GM21526 (cell line): ENCODE results near the gene MEGF6.

Experiments
- ATAC-seq: cut with Tn5 transposase; IDR thresholded peaks from one replicate; pipeline ENCODE4 v1.9.1; 2021; ENCODE audit warnings: moderate library complexity; ENCODE audit not compliant: unreplicated experiment, low FRiP score

The MEGF6 gene

DNA sequence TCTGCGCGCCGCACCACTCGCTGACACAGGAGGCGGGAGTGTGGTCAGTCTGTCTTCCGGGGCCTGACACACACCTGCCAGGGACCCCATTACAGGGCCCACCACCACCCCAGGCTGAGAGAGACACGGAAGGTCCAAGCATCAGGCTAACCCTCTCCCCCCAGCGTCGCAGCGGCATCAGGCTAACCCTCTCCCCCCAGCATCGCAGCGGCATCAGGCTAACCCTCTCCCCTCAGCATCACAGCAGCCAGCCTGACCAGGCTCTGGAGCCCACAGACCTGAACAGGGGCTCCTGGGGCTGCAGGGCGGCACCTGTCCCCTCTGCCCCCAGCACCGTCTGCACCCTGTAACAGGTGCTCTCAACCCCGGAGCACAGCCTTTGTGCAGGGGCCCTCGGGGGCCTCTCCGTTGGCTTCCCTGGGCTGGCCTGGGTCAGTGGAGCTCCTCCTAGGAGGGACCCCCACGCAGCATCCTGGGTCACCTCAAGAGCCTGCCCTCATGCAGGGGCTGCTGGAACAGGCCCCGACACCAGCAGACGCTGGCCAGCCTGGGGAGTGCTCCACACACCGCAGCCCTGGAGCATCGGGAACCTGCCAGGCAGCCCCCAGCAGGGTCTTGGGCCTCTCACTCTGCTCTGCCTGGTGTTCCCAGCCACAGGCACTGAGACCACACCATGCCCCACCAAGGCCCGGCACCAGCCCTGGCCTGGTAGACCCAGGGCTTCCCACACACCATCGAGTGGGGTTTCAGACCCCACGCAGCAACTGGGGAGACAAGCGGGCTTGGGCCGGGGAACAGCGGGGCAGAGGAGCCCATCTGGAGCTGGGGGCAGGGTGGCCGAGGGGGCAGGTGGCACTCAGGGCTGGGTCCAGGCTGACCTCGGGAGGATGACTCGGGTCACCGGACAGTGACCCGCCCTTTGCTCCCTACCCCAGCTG is 67.0 kb downstream of the MEGF6 start:
- no peak for ATAC-seq

- no peak for ATAC-seq
Observed at GRCh38 chr1:3543076-3544039, 68.0 kb downstream of the MEGF6 start.

- ATAC-seq = no peak
Observed at GRCh38 chr1:3542676-3543075, 68.6 kb downstream of the MEGF6 start.

GRCh38 chr1:3541936-3542335 is 69.4 kb downstream of the MEGF6 start:
- no peak for ATAC-seq

DNA sequence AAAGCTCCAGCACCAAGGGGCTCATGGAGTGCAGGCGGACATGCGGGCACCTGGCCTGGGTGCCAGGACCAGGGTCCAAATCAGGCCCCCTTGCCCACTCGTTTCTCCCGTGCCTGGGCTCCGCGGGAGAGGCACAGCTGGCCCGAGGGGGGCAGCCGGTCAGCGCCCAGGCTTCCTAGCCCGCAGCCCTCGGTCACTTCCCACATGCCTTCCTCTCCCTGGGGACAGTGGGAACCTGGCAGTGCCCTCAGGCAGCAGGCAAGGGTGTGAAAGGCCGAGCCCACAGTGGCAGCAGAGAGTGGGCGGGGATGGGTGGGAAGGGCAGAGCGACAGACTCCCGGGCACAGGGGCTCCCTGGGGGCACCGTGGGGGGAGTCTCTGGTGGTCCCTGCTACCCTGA is 69.8 kb downstream of the MEGF6 start:
- no peak for ATAC-seq

DNA sequence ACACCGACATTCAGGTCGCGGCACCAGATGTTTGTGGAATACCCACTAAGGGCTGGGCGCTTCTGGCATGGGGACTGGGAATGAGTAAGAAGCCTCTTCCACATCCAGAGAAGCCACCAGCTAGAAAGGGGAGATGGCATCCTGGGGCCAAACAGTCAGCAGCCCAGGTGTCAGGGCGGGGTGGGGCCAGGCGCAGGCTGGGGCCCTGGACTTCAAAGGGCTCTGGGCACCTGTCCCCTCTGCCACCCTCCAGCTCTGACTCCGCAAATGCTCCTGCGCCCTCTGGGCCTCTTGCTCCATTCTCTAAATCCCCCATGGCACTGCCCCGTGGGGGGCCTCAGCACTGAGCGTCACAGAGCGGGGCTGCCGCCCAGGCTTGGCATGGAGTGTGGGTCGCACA is 70.4 kb downstream of the MEGF6 start:
- ATAC-seq = no peak

DNA sequence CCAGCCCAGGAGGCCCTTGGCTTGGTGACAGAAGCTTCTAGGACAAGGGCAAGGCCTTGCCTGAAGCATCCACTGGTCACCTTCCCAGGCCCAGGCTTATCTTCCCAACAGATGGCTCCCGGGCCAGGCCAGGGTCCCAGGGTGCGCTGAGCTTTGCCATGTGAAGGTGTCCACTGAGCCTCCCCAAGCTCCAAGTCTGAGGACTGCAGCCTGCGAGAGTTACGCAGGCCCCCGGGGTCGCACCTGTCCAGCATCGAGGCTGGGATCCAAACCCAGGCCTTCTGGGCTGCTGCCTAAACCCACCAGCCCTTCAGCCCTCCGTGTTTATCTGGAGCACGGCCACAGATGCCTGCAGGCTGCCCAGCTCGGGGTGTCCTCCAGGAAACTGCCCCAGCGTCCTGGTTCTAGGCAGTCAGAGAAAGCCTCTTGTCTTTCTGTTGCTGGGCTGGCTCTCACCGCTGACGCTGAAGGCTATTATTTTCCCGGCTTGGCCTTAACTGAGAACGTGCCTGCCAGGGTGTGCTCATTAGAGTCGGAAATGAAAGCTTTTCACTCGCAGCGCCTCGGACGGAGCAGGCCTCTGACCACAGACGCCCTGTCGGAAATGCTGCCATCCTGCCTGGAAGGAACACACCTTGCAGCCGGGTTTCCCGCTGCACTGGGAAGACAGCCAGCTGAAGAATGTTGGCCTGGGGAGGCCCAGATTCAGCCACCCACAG is 71.4 kb downstream of the MEGF6 start:
- ATAC-seq = no peak

- ATAC-seq = no peak
Observed at GRCh38 chr1:3537359-3537758, 73.9 kb downstream of the MEGF6 start.

GRCh38 chr1:3536420-3537195 is 74.7 kb downstream of the MEGF6 start:
- ATAC-seq = no peak

GRCh38 chr1:3535732-3536131 is 75.6 kb downstream of the MEGF6 start:
- ATAC-seq = no peak

GRCh38 chr1:3534803-3535637 is 76.3 kb downstream of the MEGF6 start:
- no peak for ATAC-seq

GRCh38 chr1:3533067-3534048 is 78.0 kb downstream of the MEGF6 start:
- ATAC-seq = no peak

- ATAC-seq = no peak
Observed at GRCh38 chr1:3531928-3532327, 79.4 kb downstream of the MEGF6 start.

DNA sequence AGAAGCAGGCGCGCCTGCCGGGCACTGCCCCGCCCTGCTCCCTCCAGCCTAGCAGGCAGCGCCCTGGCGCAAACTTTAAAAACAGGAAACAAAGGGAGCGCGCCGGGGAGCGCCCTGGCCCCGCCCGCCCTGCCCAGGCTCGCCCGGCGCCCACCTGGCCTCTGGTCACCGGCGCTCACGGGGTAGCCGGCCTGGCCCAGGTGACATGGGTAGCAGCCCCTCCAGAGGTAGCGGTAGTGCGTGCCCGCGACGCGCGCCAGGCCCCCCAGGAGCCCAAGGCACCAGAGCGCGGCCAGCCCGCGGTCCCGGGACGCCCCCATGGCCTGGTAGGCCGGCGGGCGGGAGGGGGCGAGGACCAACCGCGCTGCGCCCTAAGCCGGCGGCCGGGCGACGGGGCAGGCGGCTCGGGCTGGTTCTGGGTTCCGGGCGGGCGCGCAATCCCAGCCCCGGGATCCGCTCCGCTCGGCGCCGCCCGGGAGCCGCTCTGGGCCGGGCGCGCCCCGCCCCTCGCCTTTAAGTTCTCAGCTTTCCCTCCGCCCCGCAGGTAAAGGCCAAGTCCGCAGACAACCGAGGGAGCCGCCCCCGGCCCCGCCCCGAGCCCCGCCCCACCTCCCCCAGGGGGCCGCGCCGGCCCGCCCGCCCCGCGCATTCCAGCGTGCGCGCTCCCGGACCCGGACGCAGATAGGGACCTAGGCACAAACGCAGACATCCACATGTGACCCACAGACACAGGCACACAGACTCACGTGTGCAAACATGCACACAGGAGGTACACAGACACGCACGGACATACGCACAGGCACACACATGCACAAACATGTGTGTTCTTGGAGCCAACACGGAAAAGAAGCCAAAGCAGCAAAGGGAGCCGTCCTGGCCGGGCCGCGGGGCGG is 80.1 kb downstream of the MEGF6 start:
- ATAC-seq = no peak

DNA sequence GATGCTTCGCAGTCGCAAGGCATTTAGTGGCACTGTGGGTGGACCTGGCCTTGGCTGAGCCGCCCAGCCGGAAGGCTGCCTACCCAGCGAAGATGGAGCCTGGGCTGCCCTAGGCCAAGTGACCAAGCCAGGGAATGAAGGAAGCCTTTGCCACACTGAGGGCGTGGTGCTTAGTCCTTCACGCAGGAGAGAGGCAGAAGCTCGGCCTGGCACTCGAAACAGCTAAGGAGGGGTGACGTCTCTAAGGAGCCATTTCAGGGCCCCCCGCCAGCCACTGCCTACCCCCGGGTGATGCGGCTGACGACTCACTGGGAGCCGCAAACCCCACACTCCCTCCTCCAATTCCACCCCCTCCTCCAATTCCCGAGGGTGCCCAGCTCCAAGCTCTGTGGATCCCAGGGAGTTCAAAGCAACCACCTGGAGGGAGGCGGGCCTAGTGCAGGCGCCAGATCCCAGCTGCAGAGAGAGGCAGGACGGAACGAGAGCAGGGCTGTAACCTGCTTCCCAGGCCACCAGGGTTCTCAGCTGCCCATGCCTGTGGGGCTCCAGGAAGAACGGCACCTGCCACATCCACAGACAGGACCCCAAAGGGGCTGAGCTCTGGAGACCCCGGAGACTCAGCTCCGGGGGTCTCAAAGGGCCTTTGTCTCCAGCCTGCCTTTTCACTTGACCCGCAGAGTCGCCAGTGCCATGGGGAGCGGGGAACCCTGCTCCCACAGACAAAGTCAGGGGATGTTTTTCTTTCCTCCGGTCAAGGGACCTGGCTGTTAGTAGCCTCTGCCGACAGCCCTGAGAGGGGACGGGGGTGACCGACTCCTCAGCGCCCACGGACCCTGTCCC is 81.0 kb downstream of the MEGF6 start:
- no peak for ATAC-seq

- ATAC-seq = no peak
Observed at GRCh38 chr1:3529099-3529729, 82.1 kb downstream of the MEGF6 start.
